ENCODE results near the gene DUXB. TPM values are rescaled to one million over a fixed set of nuclear protein-coding genes. Genes with fewer than 3 reads are reported as not detected.

Gene DUXB
- polyA plus RNA-seq, 3 donors from 2014 or later: not detected

DNA sequence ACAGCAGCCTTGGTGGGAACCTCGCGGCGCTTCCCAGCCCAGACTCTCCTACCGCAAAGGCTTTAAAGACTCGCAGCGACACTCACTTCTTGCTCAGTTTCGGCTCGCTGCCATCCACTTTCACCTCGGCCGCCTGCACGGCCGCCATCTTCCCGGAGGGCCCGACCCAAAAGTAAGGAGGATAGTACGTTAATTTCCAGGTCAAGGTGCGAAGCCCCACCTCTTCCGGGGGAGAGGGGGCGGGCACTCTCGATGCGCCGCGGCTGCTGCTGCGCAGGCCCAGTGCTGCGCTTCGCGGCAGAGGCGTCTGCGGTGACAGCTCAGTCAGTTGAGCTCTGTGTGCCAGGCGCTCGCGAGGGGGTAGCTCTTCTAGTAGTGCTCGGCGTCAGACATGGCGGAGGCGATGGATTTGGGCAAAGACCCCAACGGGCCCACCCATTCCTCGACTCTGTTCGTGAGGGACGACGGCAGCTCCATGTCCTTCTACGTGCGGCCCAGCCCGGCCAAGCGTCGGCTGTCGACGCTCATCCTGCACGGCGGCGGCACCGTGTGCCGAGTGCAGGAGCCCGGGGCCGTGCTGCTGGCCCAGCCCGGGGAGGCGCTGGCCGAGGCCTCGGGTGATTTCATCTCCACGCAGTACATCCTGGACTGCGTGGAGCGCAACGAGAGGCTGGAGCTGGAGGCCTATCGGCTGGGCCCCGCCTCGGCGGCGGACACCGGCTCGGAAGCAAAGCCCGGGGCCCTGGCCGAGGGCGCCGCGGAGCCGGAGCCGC, 53.6 kb downstream of the DUXB start, which contains the start of the genes KARS1 and TERF2IP:
TSS of gene KARS1 (minus strand) at position 174 of the 773 bp plus-strand sequence. CDS start at position 148, 26 bp downstream.
TSS of gene TERF2IP (plus strand) at position 282 of the 773 bp plus-strand sequence. CDS start at position 392, 110 bp downstream.
- Mint-ChIP-seq H3K4me1 (peaks cover 62 to 76% of the 10 kb centered on the region in 2 donors), H3K9me3 (no peaks in the 10 kb centered on the region), H3K27me3 (ENCODE audit: low read depth in 3 of 3) (peaks cover 7 to 16% (median 14%) of the 10 kb centered on the region in 3 donors), H3K27ac (peak within 1 kb of the TSS; percentile 96 to 99 (median 98)), H3K36me3 (peaks cover 6 to 9% (median 8%) of the 10 kb centered on the region in 3 donors), H3K4me3 (peak within 1 kb of the TSS; percentile 98 to 100 (median 99))
- DNase-seq: peak; percentile 95 to 96 (median 95)

DNA sequence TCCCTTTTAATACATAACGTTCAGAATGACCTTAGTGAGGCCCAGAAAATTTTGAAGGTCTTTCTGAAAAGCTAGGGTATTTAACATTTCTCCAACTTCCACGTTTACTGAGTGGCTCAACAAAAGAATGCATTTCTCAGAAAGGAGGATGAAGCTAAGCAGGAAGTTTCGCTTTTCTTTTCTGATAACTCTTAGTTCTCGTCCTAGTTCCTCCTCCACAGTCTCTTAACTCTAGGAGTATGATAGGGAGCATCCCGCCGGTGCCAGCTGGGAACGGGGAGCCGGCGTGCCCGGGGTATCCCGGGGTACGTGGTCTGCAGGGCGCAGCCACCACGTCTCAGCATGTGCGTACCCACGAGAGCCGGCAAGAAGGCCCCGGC, 54.2 kb downstream of the DUXB start:
- H3K27me3 Mint-ChIP-seq (ENCODE audit: low read depth in 3 of 3): peaks cover 7 to 16% (median 14%) of the 10 kb centered on the region in 3 donors
- peaks cover 6 to 9% (median 8%) of the 10 kb centered on the region in 3 donors for H3K36me3 Mint-ChIP-seq
- DNase-seq: no peak
- peak overlapping the region; percentile 98 to 99 (median 99) for H3K4me3 Mint-ChIP-seq
- H3K27ac Mint-ChIP-seq: peak overlapping the region; percentile 94 to 99 (median 97)
- H3K9me3 Mint-ChIP-seq: no peaks in the 10 kb centered on the region
- peaks cover 61 to 76% of the 10 kb centered on the region in 2 donors for H3K4me1 Mint-ChIP-seq

DNA sequence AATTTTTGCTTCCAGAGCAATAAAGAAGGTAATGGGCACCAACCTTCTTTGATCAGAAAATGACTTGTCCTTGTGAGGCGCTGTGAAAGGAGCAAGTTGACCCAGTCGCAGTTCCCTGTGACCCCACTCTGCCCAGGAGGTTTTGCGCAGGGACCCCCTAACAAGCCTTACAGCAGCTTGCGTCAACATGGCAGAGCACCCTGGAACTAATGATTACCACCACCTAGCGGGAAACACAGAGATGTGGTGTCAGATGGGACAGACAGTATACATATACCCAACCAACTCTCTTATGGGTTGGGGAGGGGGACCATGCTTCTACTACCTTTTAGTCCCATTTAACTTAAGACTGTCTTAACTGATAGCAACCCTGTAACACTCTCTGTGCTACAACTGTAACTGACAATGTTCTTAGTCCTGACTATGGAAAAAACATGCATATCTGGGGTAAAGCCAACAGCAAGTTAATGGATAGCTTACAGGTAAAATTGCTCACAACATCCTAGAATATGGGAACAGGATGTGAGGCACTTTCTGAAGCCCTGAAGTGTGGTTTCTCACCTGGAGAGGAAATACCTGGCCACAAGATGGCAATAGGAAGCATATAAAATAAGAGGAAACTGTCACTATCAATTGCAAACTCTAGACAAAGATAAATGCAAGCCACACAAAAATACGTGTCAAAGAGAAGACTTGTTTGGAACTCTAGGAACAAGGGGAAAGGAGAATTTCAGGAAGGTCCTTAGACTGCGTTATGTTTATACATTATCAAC, 56.8 kb downstream of the DUXB start:
- DNase-seq: no peak
- peaks cover 4 to 14% (median 10%) of the 10 kb centered on the region in 3 donors for H3K27me3 Mint-ChIP-seq (ENCODE audit: low read depth in 3 of 3)

More for the DNA sequence above, 56.8 kb downstream of the DUXB start:
- Mint-ChIP-seq H3K27ac (peak overlapping the region in 5 of 6 donors; percentile 7 to 82 (median 40)), H3K4me3 (peak overlapping the region; percentile 22 to 72 (median 59)), H3K36me3 (peaks cover 19 to 31% (median 26%) of the 10 kb centered on the region in 3 donors), H3K9me3 (no peaks in the 10 kb centered on the region), H3K4me1 (peaks cover 36 to 63% of the 10 kb centered on the region in 2 donors)

Other genes with a start within 250 kb of the DUXB start
- 10 to 100 TPM; 20.0 to 29.5 (median 29.2) TPM for gene TMEM170A, start 236.8 kb downstream of the DUXB start, polyA plus RNA-seq
- gene CHST6, start 206.0 kb downstream of the DUXB start, polyA plus RNA-seq: not detected
- gene CHST5, start 165.4 kb downstream of the DUXB start, polyA plus RNA-seq: not detected
- 1 to 10 TPM in 2 of 3 donors, not detected in 1; 1.3 to 1.5 TPM for gene TMEM231, start 145.2 kb downstream of the DUXB start, polyA plus RNA-seq
- gene GABARAPL2, start 135.1 kb downstream of the DUXB start, polyA plus RNA-seq: 100 to 1,000 TPM; 204 to 272 (median 269) TPM
- 10 to 100 TPM; 19.5 to 37.1 (median 34.9) TPM for gene ADAT1, start 78.2 kb downstream of the DUXB start, polyA plus RNA-seq
- 100 to 1,000 TPM; 147 to 205 (median 181) TPM for gene KARS1, start 53.8 kb downstream of the DUXB start, polyA plus RNA-seq
- gene TERF2IP, start 53.7 kb downstream of the DUXB start, polyA plus RNA-seq: 100 to 1,000 TPM; 118 to 179 (median 152) TPM
- gene CPHXL2, start 24.5 kb downstream of the DUXB start, polyA plus RNA-seq: not detected
- not detected for gene CPHXL, start 25.0 kb upstream of the DUXB start, polyA plus RNA-seq